HAP-1 (cell line): ENCODE data around the gene KANK2.

Source experiments
- DNase-seq, 2 experiments: peaks; one replicate each; pipeline ENCODE4 v3.0.0-alpha.2; 2016 to 2020; ENCODE audit warnings: low spot score in 2 of 2
- H3K27me3 ChIP-seq: fragments of 250-450 bp; sonication (Bioruptor Pico); 2 replicates; pipeline ENCODE4 v1.5.1; 2020; ENCODE audit warnings: low read depth, mild to moderate bottlenecking, moderate library complexity
- H3K36me3 ChIP-seq: fragments of 250-450 bp; sonication (Bioruptor Pico); replicated peaks from 2 replicates; pipeline ENCODE4 v1.5.1; 2020; ENCODE audit warnings: mild to moderate bottlenecking
- H3K4me1 ChIP-seq: fragments of 250-450 bp; sonication (Bioruptor Pico); 2 replicates; pipeline ENCODE4 v1.5.1; 2020; ENCODE audit warnings: mild to moderate bottlenecking
- H3K4me3 ChIP-seq: fragments of 250-450 bp; sonication (Bioruptor Pico); 2 replicates; pipeline ENCODE4 v1.5.1; 2020; ENCODE audit warnings: mild to moderate bottlenecking, moderate library complexity
- H3K9me3 ChIP-seq: fragments of 250-450 bp; sonication (Bioruptor Pico); 2 replicates; pipeline ENCODE4 v1.5.1; 2020; ENCODE audit warnings: mild to moderate bottlenecking, moderate library complexity
- in situ Hi-C: fragments of 300-500 bp; cut with MboI; formaldehyde crosslinking; loops from 3 replicates; pipeline ENCODE4 v1.14.3; 2020; ENCODE audit warnings: low sequenced_read_pairs, inconsistent platforms, mixed read lengths

The KANK2 gene

GRCh38 chr19:11209839-11210655, 12.7 kb upstream of the KANK2 start:
- Histone ChIP-seq H3K36me3 (no peaks in the 10 kb centered on the region; the same call in 1 of the 2 replicates), H3K9me3 (no peaks in the 10 kb centered on the region), H3K27me3 (no peaks in the 10 kb centered on the region), H3K4me3 (no peak overlapping the region), H3K4me1 (no peaks in the 10 kb centered on the region)
- in situ Hi-C loops: no loop called here
- DNase-seq: no peak

- Histone ChIP-seq H3K9me3 (no peaks in the 10 kb centered on the region), H3K4me3 (no peak overlapping the region), H3K27me3 (no peaks in the 10 kb centered on the region), H3K36me3 (no peaks in the 10 kb centered on the region), H3K4me1 (no peaks in the 10 kb centered on the region)
- peak in 1 of 2 experiments; percentile 37 for DNase-seq
- in situ Hi-C loops: no loop called here
Measured at GRCh38 chr19:11208561-11209471, 11.5 kb upstream of the KANK2 start.

- Histone ChIP-seq H3K4me1 (no peaks in the 10 kb centered on the region), H3K36me3 (no peaks in the 10 kb centered on the region), H3K27me3 (no peaks in the 10 kb centered on the region), H3K4me3 (no peak overlapping the region), H3K9me3 (no peaks in the 10 kb centered on the region)
- DNase-seq: no peak
- in situ Hi-C loops: no loop called here
Measured at GRCh38 chr19:11205939-11206570, 8.7 kb upstream of the KANK2 start.

- in situ Hi-C loops: loop anchor here (5.0 kb wide), 1 partner anchor 68 kb away; no protein-coding TSS in a partner anchor
- no peaks in the 10 kb centered on the region; the same call in 1 of the 2 replicates for H3K36me3 ChIP-seq
- H3K9me3 ChIP-seq: no peaks in the 10 kb centered on the region
- no peak for DNase-seq
- no peak overlapping the region for H3K4me3 ChIP-seq
- H3K27me3 ChIP-seq: no peaks in the 10 kb centered on the region
- no peaks in the 10 kb centered on the region for H3K4me1 ChIP-seq
Measured at GRCh38 chr19:11204943-11205349, 7.6 kb upstream of the KANK2 start.

- Histone ChIP-seq H3K27me3 (no peaks in the 10 kb centered on the region), H3K9me3 (no peaks in the 10 kb centered on the region), H3K4me3 (no peak overlapping the region), H3K36me3 (no peaks in the 10 kb centered on the region; the same call in 1 of the 2 replicates), H3K4me1 (no peaks in the 10 kb centered on the region)
- in situ Hi-C loops: loop anchor here (5.0 kb wide), 1 partner anchor 67 kb away; no protein-coding TSS in a partner anchor
- no peak for DNase-seq
Measured at GRCh38 chr19:11204076-11204602, 6.8 kb upstream of the KANK2 start.

- no peaks in the 10 kb centered on the region for H3K4me1 ChIP-seq
- H3K4me3 ChIP-seq: no peak overlapping the region
- peak; percentile 32 to 79 for DNase-seq
- no peaks in the 10 kb centered on the region for H3K9me3 ChIP-seq
- no peaks in the 10 kb centered on the region for H3K27me3 ChIP-seq
- H3K36me3 ChIP-seq: no peaks in the 10 kb centered on the region; the same call in 1 of the 2 replicates
- in situ Hi-C loops: loop anchor here (5.0 kb wide), 1 partner anchor 66 kb away; no protein-coding TSS in a partner anchor
Measured at GRCh38 chr19:11203194-11204075, 6.1 kb upstream of the KANK2 start.

GRCh38 chr19:11202488-11203193, 5.3 kb upstream of the KANK2 start:
- in situ Hi-C loops: loop anchor here (5.0 kb wide), 1 partner anchor 65 kb away; no protein-coding TSS in a partner anchor

GRCh38 chr19:11201791-11202190, 4.4 kb upstream of the KANK2 start:
- no peak for DNase-seq
- no peak overlapping the region for H3K4me3 ChIP-seq
- in situ Hi-C loops: loop anchor here (5.0 kb wide), 1 partner anchor 64 kb away; no protein-coding TSS in a partner anchor
- no peaks in the 10 kb centered on the region for H3K9me3 ChIP-seq
- H3K36me3 ChIP-seq: no peaks in the 10 kb centered on the region; the same call in 1 of the 2 replicates
- no peaks in the 10 kb centered on the region for H3K27me3 ChIP-seq
- H3K4me1 ChIP-seq: peaks cover 3% of the 10 kb centered on the region; the same call in 1 of the 2 replicates

More at GRCh38 chr19:11202488-11203193, 5.3 kb upstream of the KANK2 start:
- Histone ChIP-seq H3K27me3 (no peaks in the 10 kb centered on the region), H3K9me3 (no peaks in the 10 kb centered on the region), H3K4me3 (no peak overlapping the region), H3K36me3 (no peaks in the 10 kb centered on the region; the same call in 1 of the 2 replicates), H3K4me1 (peaks cover 3% of the 10 kb centered on the region; the same call in 1 of the 2 replicates)
- DNase-seq: no peak

GRCh38 chr19:11200931-11201330, 3.6 kb upstream of the KANK2 start:
- no peaks in the 10 kb centered on the region; the same call in 1 of the 2 replicates for H3K36me3 ChIP-seq
- in situ Hi-C loops: loop anchor here (5.0 kb wide), 1 partner anchor 64 kb away; no protein-coding TSS in a partner anchor
- no peak for DNase-seq
- H3K27me3 ChIP-seq: no peaks in the 10 kb centered on the region
- no peaks in the 10 kb centered on the region for H3K9me3 ChIP-seq
- peaks cover 6% of the 10 kb centered on the region; the same call in 1 of the 2 replicates for H3K4me1 ChIP-seq
- no peak overlapping the region for H3K4me3 ChIP-seq

- H3K36me3 ChIP-seq: no peaks in the 10 kb centered on the region; the same call in 1 of the 2 replicates
- no peaks in the 10 kb centered on the region for H3K9me3 ChIP-seq
- H3K4me1 ChIP-seq: peaks cover 6% of the 10 kb centered on the region; the same call in 1 of the 2 replicates
- no peak overlapping the region for H3K4me3 ChIP-seq
- H3K27me3 ChIP-seq: no peaks in the 10 kb centered on the region
- DNase-seq: no peak
- in situ Hi-C loops: loop anchor here (5.0 kb wide), 1 partner anchor 63 kb away; no protein-coding TSS in a partner anchor
Measured at GRCh38 chr19:11200015-11200574, 2.8 kb upstream of the KANK2 start.

- H3K4me3 ChIP-seq: no peak overlapping the region
- no peaks in the 10 kb centered on the region; the same call in 1 of the 2 replicates for H3K36me3 ChIP-seq
- DNase-seq: no peak
- H3K9me3 ChIP-seq: no peaks in the 10 kb centered on the region
- in situ Hi-C loops: no loop called here
- H3K27me3 ChIP-seq: no peaks in the 10 kb centered on the region
- H3K4me1 ChIP-seq: peaks cover 6% of the 10 kb centered on the region; the same call in 1 of the 2 replicates
Measured at GRCh38 chr19:11199517-11199916, 2.2 kb upstream of the KANK2 start.
